Activated naive CD4-positive, alpha-beta T cell treated with anti-CD3 and anti-CD28 coated beads, Interleukin-2, amount 10 ng/mL, durations not matched to agents 7 days and 5 days (primary cell): Measurements from ENCODE around the gene RAMP1.

Experiments
- CTCF ChIA-PET: fragments of 350-600 bp; sonication (Branson Sonifier 250); formaldehyde crosslinking; loops from one replicate; lab custom pipeline; 2021; ENCODE audit warnings: antibody characterized with exemption; lab: Charles Lee
- DNase-seq: peaks from one replicate; pipeline ENCODE4 v3.0.0-alpha.2; 2020
- H3K27ac Mint-ChIP-seq: one replicate; pipeline ENCODE4 v1.8.0; 2021; ENCODE audit warnings: mild to moderate bottlenecking, moderate library complexity, mixed read lengths
- H3K27me3 Mint-ChIP-seq: one replicate; pipeline ENCODE4 v1.8.0; 2021; ENCODE audit warnings: mild to moderate bottlenecking, mixed read lengths
- H3K36me3 Mint-ChIP-seq: one replicate; pipeline ENCODE4 v1.8.0; 2021; ENCODE audit warnings: mixed read lengths
- H3K4me1 Mint-ChIP-seq: one replicate; pipeline ENCODE4 v1.8.0; 2021; ENCODE audit warnings: mixed read lengths
- H3K4me3 Mint-ChIP-seq: one replicate; pipeline ENCODE4 v1.8.0; 2021; ENCODE audit warnings: mild to moderate bottlenecking, moderate library complexity, mixed read lengths
- H3K9me3 Mint-ChIP-seq: one replicate; pipeline ENCODE4 v1.8.0; 2021; ENCODE audit warnings: mixed read lengths

The RAMP1 gene

GRCh38 chr2:237904831-237905599, 45.6 kb downstream of the RAMP1 start:
- CTCF ChIA-PET, result interaction anchor here (1.2 kb wide), 1 partner anchor 18 kb away, joined by 4 read pairs; no protein-coding TSS in a partner anchor
- no peak overlapping the region for H3K4me3 Mint-ChIP-seq
- H3K36me3 Mint-ChIP-seq, result peaks cover 24% of the 10 kb centered on the region
- peak overlapping the region; percentile 92 for H3K27ac Mint-ChIP-seq
- peak; percentile 37 for DNase-seq
- peaks cover 14% of the 10 kb centered on the region for H3K9me3 Mint-ChIP-seq
- H3K27me3 Mint-ChIP-seq, result no peaks in the 10 kb centered on the region
- H3K4me1 Mint-ChIP-seq, result peaks cover 64% of the 10 kb centered on the region

- CTCF ChIA-PET, result no interaction called here
- H3K4me3 Mint-ChIP-seq, result no peak overlapping the region
- H3K4me1 Mint-ChIP-seq, result peaks cover 45% of the 10 kb centered on the region
- H3K27ac Mint-ChIP-seq, result peak overlapping the region; percentile 72
- H3K9me3 Mint-ChIP-seq, result peaks cover 24% of the 10 kb centered on the region
- H3K27me3 Mint-ChIP-seq, result no peaks in the 10 kb centered on the region
- H3K36me3 Mint-ChIP-seq, result peaks cover 23% of the 10 kb centered on the region
- no peak for DNase-seq
Measured at GRCh38 chr2:237907144-237907543, 47.7 kb downstream of the RAMP1 start.

- Mint-ChIP-seq H3K36me3 (peaks cover 23% of the 10 kb centered on the region), H3K27ac (no peak overlapping the region), H3K4me3 (no peak overlapping the region), H3K4me1 (peaks cover 29% of the 10 kb centered on the region), H3K9me3 (peaks cover 24% of the 10 kb centered on the region), H3K27me3 (peaks cover 3% of the 10 kb centered on the region)
- CTCF ChIA-PET, result no interaction called here
- DNase-seq, result no peak
Measured at GRCh38 chr2:237909075-237909695, 49.8 kb downstream of the RAMP1 start.

- no peak for DNase-seq
- H3K27me3 Mint-ChIP-seq, result peaks cover 3% of the 10 kb centered on the region
- H3K4me1 Mint-ChIP-seq, result peaks cover 26% of the 10 kb centered on the region
- CTCF ChIA-PET, result no interaction called here
- H3K9me3 Mint-ChIP-seq, result peaks cover 24% of the 10 kb centered on the region
- peaks cover 23% of the 10 kb centered on the region for H3K36me3 Mint-ChIP-seq
- no peak overlapping the region for H3K4me3 Mint-ChIP-seq
- no peak overlapping the region for H3K27ac Mint-ChIP-seq
Measured at GRCh38 chr2:237909801-237910475, 50.5 kb downstream of the RAMP1 start.

GRCh38 chr2:237910576-237911362, 51.3 kb downstream of the RAMP1 start:
- Mint-ChIP-seq H3K36me3 (peaks cover 23% of the 10 kb centered on the region), H3K4me3 (no peak overlapping the region), H3K27me3 (peaks cover 3% of the 10 kb centered on the region), H3K9me3 (peaks cover 24% of the 10 kb centered on the region), H3K4me1 (peaks cover 17% of the 10 kb centered on the region), H3K27ac (no peak overlapping the region)
- DNase-seq, result no peak
- CTCF ChIA-PET, result interaction anchor here (1.8 kb wide), 1 partner anchor 12 kb away, joined by 8 read pairs; no protein-coding TSS in a partner anchor

GRCh38 chr2:237911363-237912017, 52.1 kb downstream of the RAMP1 start:
- Mint-ChIP-seq H3K27ac (no peak overlapping the region), H3K4me3 (no peak overlapping the region), H3K4me1 (peaks cover 10% of the 10 kb centered on the region), H3K36me3 (peaks cover 21% of the 10 kb centered on the region), H3K27me3 (peaks cover 3% of the 10 kb centered on the region), H3K9me3 (peaks cover 24% of the 10 kb centered on the region)
- no peak for DNase-seq
- CTCF ChIA-PET, result interaction anchor here (1.8 kb wide), 1 partner anchor 11 kb away, joined by 8 read pairs; no protein-coding TSS in a partner anchor

GRCh38 chr2:237912271-237913192, 53.1 kb downstream of the RAMP1 start:
- no peak overlapping the region for H3K4me3 Mint-ChIP-seq
- peaks cover 7% of the 10 kb centered on the region for H3K27me3 Mint-ChIP-seq
- peaks cover 15% of the 10 kb centered on the region for H3K36me3 Mint-ChIP-seq
- no peak overlapping the region for H3K27ac Mint-ChIP-seq
- DNase-seq, result no peak
- peaks cover 2% of the 10 kb centered on the region for H3K4me1 Mint-ChIP-seq
- H3K9me3 Mint-ChIP-seq, result peaks cover 17% of the 10 kb centered on the region
- CTCF ChIA-PET, result interaction anchor here (1.1 to 1.8 kb wide), 2 partner anchors 10 to 11 kb away, joined by 5 to 8 read pairs; no protein-coding TSS in a partner anchor

- peaks cover 2% of the 10 kb centered on the region for H3K4me1 Mint-ChIP-seq
- H3K27me3 Mint-ChIP-seq, result peaks cover 7% of the 10 kb centered on the region
- no peak overlapping the region for H3K4me3 Mint-ChIP-seq
- peaks cover 12% of the 10 kb centered on the region for H3K9me3 Mint-ChIP-seq
- peak overlapping the region; percentile 14 for H3K27ac Mint-ChIP-seq
- CTCF ChIA-PET, result interaction anchor here (1.1 kb wide), 1 partner anchor 10 kb away, joined by 5 read pairs; no protein-coding TSS in a partner anchor
- DNase-seq, result no peak
- H3K36me3 Mint-ChIP-seq, result peaks cover 11% of the 10 kb centered on the region
Measured at GRCh38 chr2:237913193-237913917, 53.9 kb downstream of the RAMP1 start.

GRCh38 chr2:237915576-237915975, 56.2 kb downstream of the RAMP1 start:
- DNase-seq, result no peak
- peaks cover 13% of the 10 kb centered on the region for H3K27me3 Mint-ChIP-seq
- H3K4me3 Mint-ChIP-seq, result no peak overlapping the region
- H3K9me3 Mint-ChIP-seq, result peaks cover 4% of the 10 kb centered on the region
- peaks cover 3% of the 10 kb centered on the region for H3K36me3 Mint-ChIP-seq
- no peak overlapping the region for H3K27ac Mint-ChIP-seq
- CTCF ChIA-PET, result no interaction called here
- peaks cover 16% of the 10 kb centered on the region for H3K4me1 Mint-ChIP-seq

GRCh38 chr2:237916296-237916695, 56.9 kb downstream of the RAMP1 start:
- no peak for DNase-seq
- Mint-ChIP-seq H3K36me3 (no peaks in the 10 kb centered on the region), H3K9me3 (no peaks in the 10 kb centered on the region), H3K4me3 (no peak overlapping the region), H3K27me3 (peaks cover 18% of the 10 kb centered on the region), H3K4me1 (peaks cover 20% of the 10 kb centered on the region), H3K27ac (no peak overlapping the region)
- CTCF ChIA-PET, result no interaction called here

- Mint-ChIP-seq H3K27ac (no peak overlapping the region), H3K4me3 (no peak overlapping the region), H3K9me3 (no peaks in the 10 kb centered on the region), H3K4me1 (peaks cover 28% of the 10 kb centered on the region), H3K36me3 (no peaks in the 10 kb centered on the region), H3K27me3 (peaks cover 18% of the 10 kb centered on the region)
- DNase-seq, result no peak
- CTCF ChIA-PET, result no interaction called here
Measured at GRCh38 chr2:237917696-237918374, 58.4 kb downstream of the RAMP1 start.
